Lower leg skin (tissue), 3 donors: ENCODE data around the gene P4HA1.
"Not testable (repeated sequence)": the region's sequence is repeated elsewhere in the genome, so short reads cannot be mapped to it uniquely, and the experiment has no call there.

Source experiments
- POLR2A ChIP-seq, 2 donors: fragments of 450-650 bp; IDR thresholded peaks; one replicate each; pipeline ENCODE4 v1.6.1; 2016 to 2017; ENCODE audit warnings: antibody characterized with exemption in 2 of 2, mild to moderate bottlenecking in 1 of 2, moderate library complexity in 1 of 2
- TF ChIP-seq, protein P1 (sequence below), 3 donors: fragments of 450-650 bp; IDR thresholded peaks; one replicate each; pipeline ENCODE4 v1.5.1; 2016; ENCODE audit warnings: antibody characterized with exemption in 3 of 3, mild to moderate bottlenecking in 3 of 3, moderate library complexity in 2 of 3

GRCh38 chr10:73022961-73023360 is 73.7 kb downstream of the P4HA1 start:
- TF ChIP-seq, protein P1, sequence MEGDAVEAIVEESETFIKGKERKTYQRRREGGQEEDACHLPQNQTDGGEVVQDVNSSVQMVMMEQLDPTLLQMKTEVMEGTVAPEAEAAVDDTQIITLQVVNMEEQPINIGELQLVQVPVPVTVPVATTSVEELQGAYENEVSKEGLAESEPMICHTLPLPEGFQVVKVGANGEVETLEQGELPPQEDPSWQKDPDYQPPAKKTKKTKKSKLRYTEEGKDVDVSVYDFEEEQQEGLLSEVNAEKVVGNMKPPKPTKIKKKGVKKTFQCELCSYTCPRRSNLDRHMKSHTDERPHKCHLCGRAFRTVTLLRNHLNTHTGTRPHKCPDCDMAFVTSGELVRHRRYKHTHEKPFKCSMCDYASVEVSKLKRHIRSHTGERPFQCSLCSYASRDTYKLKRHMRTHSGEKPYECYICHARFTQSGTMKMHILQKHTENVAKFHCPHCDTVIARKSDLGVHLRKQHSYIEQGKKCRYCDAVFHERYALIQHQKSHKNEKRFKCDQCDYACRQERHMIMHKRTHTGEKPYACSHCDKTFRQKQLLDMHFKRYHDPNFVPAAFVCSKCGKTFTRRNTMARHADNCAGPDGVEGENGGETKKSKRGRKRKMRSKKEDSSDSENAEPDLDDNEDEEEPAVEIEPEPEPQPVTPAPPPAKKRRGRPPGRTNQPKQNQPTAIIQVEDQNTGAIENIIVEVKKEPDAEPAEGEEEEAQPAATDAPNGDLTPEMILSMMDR (IDR thresholded peaks at IDR 0.05) = not testable (repeated sequence)
- not testable (repeated sequence) for TF ChIP-seq POLR2A (IDR thresholded peaks at IDR 0.05)
